Panc1 (cell line): ENCODE results near the gene GNAS. TPM values are rescaled to one million over a fixed set of nuclear protein-coding genes. Genes with fewer than 3 reads are reported as not detected.

Experiments used
- ATAC-seq: fragments of 200-7000 bp; cut with Tn5 transposase; 2 replicates; pipeline ENCODE4 v1.9.1; 2020; ENCODE audit warnings: mild to moderate bottlenecking, moderate library complexity
- BruUV-seq: library from RNA; stranded (reverse); fragments of 400-500 nt; replicated peaks from 2 replicates; lab custom pipeline; 2021; lab: Mats Ljungman, UMichigan
- CTCF ChIA-PET: fragments of 300-600 bp; sonication (Branson Sonifier 250); formaldehyde crosslinking; loops from one replicate; lab custom pipeline; 2022; ENCODE audit warnings: antibody characterized with exemption; lab: Charles Lee
- POLR2A ChIA-PET: fragments of 300-600 bp; sonication (Branson Sonifier 250); formaldehyde crosslinking; loops from one replicate; lab custom pipeline; 2022; ENCODE audit warnings: antibody characterized with exemption; lab: Charles Lee
- DNase-seq: peaks from one replicate; pipeline ENCODE4 v3.0.0-alpha.2; 2010; ENCODE audit warnings: low read depth, low spot score
- H3K27ac ChIP-seq: 2 replicates; pipeline ENCODE4 v1.5.1; 2011; ENCODE audit warnings: mild to moderate bottlenecking, low read length, inconsistent platforms
- H3K27me3 ChIP-seq: fragments of 200-500 bp; sonication (Bioruptor generic); 2 replicates; pipeline ENCODE4 v1.6.0; 2014; ENCODE audit warnings: low read length, inconsistent platforms; ENCODE audit not compliant: control insufficient read depth, insufficient read depth
- H3K36me3 ChIP-seq: fragments of 200-500 bp; sonication (Bioruptor generic); 2 replicates; pipeline ENCODE4 v1.5.1; 2014; ENCODE audit warnings: inconsistent platforms, mild to moderate bottlenecking, low read length, moderate library complexity; ENCODE audit not compliant: control insufficient read depth, insufficient read depth
- H3K4me1 ChIP-seq: 2 replicates; pipeline ENCODE4 v1.5.1; 2011; ENCODE audit warnings: inconsistent platforms, mild to moderate bottlenecking, low read length, moderate library complexity; ENCODE audit not compliant: control insufficient read depth, insufficient read depth
- H3K4me3 ChIP-seq, 2 experiments: 2 replicates each; pipeline ENCODE4 v1.5.1; 2011 to 2012; ENCODE audit warnings: low read depth in 2 of 2, low read length in 2 of 2, mild to moderate bottlenecking in 2 of 2, inconsistent platforms in 1 of 2, moderate library complexity in 1 of 2
- H3K9me3 ChIP-seq: fragments of 200-500 bp; sonication (Bioruptor generic); 2 replicates; pipeline ENCODE4 v1.5.1; 2014; ENCODE audit warnings: low read depth, mild to moderate bottlenecking, inconsistent platforms, low read length, moderate library complexity; ENCODE audit not compliant: control insufficient read depth, insufficient read depth
- CTCF ChIP-seq: fragments of 450-650 bp; IDR thresholded peaks from 2 replicates; pipeline ENCODE4 v1.5.1; 2017; ENCODE audit warnings: mild to moderate bottlenecking
- POLR2AphosphoS5 ChIP-seq: IDR thresholded peaks from 2 replicates; pipeline ENCODE4 v1.6.1; 2012; ENCODE audit warnings: mild to moderate bottlenecking, low read depth, low read length, moderate library complexity
- REST ChIP-seq, 2 experiments: IDR thresholded peaks; 2 replicates each; pipeline ENCODE4 v1.6.1; 2011 to 2012; ENCODE audit warnings: low read depth in 2 of 2, control low read depth in 1 of 2, low read length in 1 of 2, mild to moderate bottlenecking in 1 of 2, moderate library complexity in 1 of 2; ENCODE audit not compliant: insufficient read depth in 1 of 2
- SIN3A ChIP-seq: IDR thresholded peaks from 2 replicates; pipeline ENCODE4 v1.6.1; 2012; ENCODE audit warnings: low read depth, mild to moderate bottlenecking, low read length, moderate library complexity, borderline replicate concordance; ENCODE audit not compliant: insufficient read depth
- TCF7L2 ChIP-seq: IDR thresholded peaks from 2 replicates; pipeline ENCODE4 v1.6.1; 2011; ENCODE audit warnings: mild to moderate bottlenecking, low read depth, low read length, inconsistent platforms
- in situ Hi-C: cut with HindIII; loops from 2 replicates; pipeline ENCODE4 v1.10.0; 2016; ENCODE audit warnings: low sequenced_read_pairs, low pct_unique_long_range_greater_than_20kb
- intact Hi-C: fragments of 100-400 bp; cut with micrococcal nuclease; formaldehyde crosslinking; loops from one replicate; pipeline ENCODE4 v1.10.0; 2022; ENCODE audit not compliant: unreplicated experiment
- total RNA-seq: library from RNA; stranded (reverse); gene quantifications from one replicate; pipeline ENCODE4 v1.2.1, GENCODE V29; 2021; ENCODE audit not compliant: unreplicated experiment

Gene GNAS
- total RNA-seq, 1 experiment from 2014 or later: 756 TPM

GRCh38 chr20:58941471-58941870, 89.0 kb downstream of the GNAS start:
- Histone ChIP-seq H3K9me3 (no peaks in the 10 kb centered on the region), H3K4me1 (no peaks in the 10 kb centered on the region), H3K4me3 (no peak overlapping the region), H3K36me3 (no peaks in the 10 kb centered on the region), H3K27me3 (peaks cover 15% of the 10 kb centered on the region), H3K27ac (no peak overlapping the region)
- in situ Hi-C loops (no loop called here), intact Hi-C loops (no loop called here)
- no TSS peak for BruUV-seq
- no peak for TF ChIP-seq REST (IDR thresholded peaks at IDR 0.05; ENCODE audit: insufficient read depth in 1 of 2, low read depth in 2 of 2, low read length in 1 of 2)
- TF ChIP-seq CTCF: no peak
- TF ChIP-seq TCF7L2: no peak
- TF ChIP-seq SIN3A: no peak
- no peak for TF ChIP-seq POLR2AphosphoS5
- ChIA-PET POLR2A (interaction anchor here (0.6 kb wide), 1 partner anchor 14 kb away, joined by 5 read pairs; no protein-coding TSS in a partner anchor), CTCF (no interaction called here)
- DNase-seq: no peak
- ATAC-seq: no peak

- no peaks in the 10 kb centered on the region for H3K36me3 ChIP-seq
- H3K4me3 ChIP-seq: no peak overlapping the region
- H3K27ac ChIP-seq: no peak overlapping the region
- intact Hi-C loops: no loop called here
- POLR2A ChIA-PET: no interaction called here
- in situ Hi-C loops: no loop called here
- no peaks in the 10 kb centered on the region for H3K9me3 ChIP-seq
- peaks cover 15% of the 10 kb centered on the region for H3K27me3 ChIP-seq
- DNase-seq (no peak), ATAC-seq (no peak)
- H3K4me1 ChIP-seq: no peaks in the 10 kb centered on the region
- CTCF ChIA-PET: no interaction called here
- BruUV-seq: no TSS peak
- TF ChIP-seq CTCF (no peak), POLR2AphosphoS5 (no peak), TCF7L2 (no peak), SIN3A (no peak), REST (IDR thresholded peaks at IDR 0.05; ENCODE audit: insufficient read depth in 1 of 2, low read depth in 2 of 2, low read length in 1 of 2) (no peak)
Observed at GRCh38 chr20:58942549-58942948, 90.0 kb downstream of the GNAS start.
